Glutamatergic neuron (in vitro differentiated cells): ENCODE data around the gene SLC41A1. TPM values are rescaled to one million over a fixed set of nuclear protein-coding genes. Genes with fewer than 3 reads are reported as not detected.

Source experiments
- DNase-seq: peaks from one replicate; pipeline ENCODE4 v3.0.0; 2022
- H3K27ac Mint-ChIP-seq: one replicate; pipeline ENCODE4 v1.8.0; 2020; ENCODE audit warnings: mild to moderate bottlenecking, mixed read lengths, inconsistent platforms; ENCODE audit not compliant: unreplicated experiment
- H3K27me3 Mint-ChIP-seq: one replicate; pipeline ENCODE4 v1.8.0; 2020; ENCODE audit warnings: mild to moderate bottlenecking, moderate library complexity, mixed read lengths, inconsistent platforms; ENCODE audit not compliant: unreplicated experiment
- H3K36me3 Mint-ChIP-seq: one replicate; pipeline ENCODE4 v1.8.0; 2020; ENCODE audit warnings: mild to moderate bottlenecking, mixed read lengths, inconsistent platforms; ENCODE audit not compliant: unreplicated experiment
- H3K4me1 Mint-ChIP-seq: one replicate; pipeline ENCODE4 v1.8.0; 2020; ENCODE audit warnings: mild to moderate bottlenecking, low read depth, mixed read lengths, inconsistent platforms; ENCODE audit not compliant: unreplicated experiment
- H3K4me3 Mint-ChIP-seq: one replicate; pipeline ENCODE4 v1.8.0; 2020; ENCODE audit warnings: mild to moderate bottlenecking, mixed read lengths, inconsistent platforms; ENCODE audit not compliant: unreplicated experiment
- H3K9me3 Mint-ChIP-seq: one replicate; pipeline ENCODE4 v1.8.0; 2020; ENCODE audit warnings: mild to moderate bottlenecking, moderate library complexity, mixed read lengths, inconsistent platforms; ENCODE audit not compliant: unreplicated experiment
- CTCF ChIP-seq: fragments of 200-600 bp; sonication (generic); IDR thresholded peaks from one replicate; pipeline ENCODE4 v1.5.0; 2021; ENCODE audit not compliant: partially characterized antibody, unreplicated experiment
- total RNA-seq: library from RNA; stranded (reverse); fragmentation: NEBNext Ultra II Directional; extraction: Animal tissue kit (Norgen Biotek cat#: 25700); gene quantifications from one replicate; pipeline ENCODE4 v1.2.1, GENCODE V29; 2021; ENCODE audit not compliant: unreplicated experiment

Gene SLC41A1
- total RNA-seq, 1 donor from 2014 or later, result 6.2 TPM

GRCh38 chr1:205750138-205751035 is 62.6 kb downstream of the SLC41A1 start, which contains the start of gene NUCKS1:
NUCKS1 (minus strand) TSS chr1:205750182; CDS start chr1:205749973, 209 bp downstream.
- Mint-ChIP-seq H3K36me3 (no peaks in the 10 kb centered on the region), H3K27ac (peak within 1 kb of the TSS; percentile 95), H3K4me1 (peaks cover 17% of the 10 kb centered on the region), H3K27me3 (peaks cover 5% of the 10 kb centered on the region), H3K4me3 (peak within 1 kb of the TSS; percentile 93), H3K9me3 (peaks cover 16% of the 10 kb centered on the region)
- TF ChIP-seq CTCF, result no peak
- peak; percentile 94 for DNase-seq

DNA sequence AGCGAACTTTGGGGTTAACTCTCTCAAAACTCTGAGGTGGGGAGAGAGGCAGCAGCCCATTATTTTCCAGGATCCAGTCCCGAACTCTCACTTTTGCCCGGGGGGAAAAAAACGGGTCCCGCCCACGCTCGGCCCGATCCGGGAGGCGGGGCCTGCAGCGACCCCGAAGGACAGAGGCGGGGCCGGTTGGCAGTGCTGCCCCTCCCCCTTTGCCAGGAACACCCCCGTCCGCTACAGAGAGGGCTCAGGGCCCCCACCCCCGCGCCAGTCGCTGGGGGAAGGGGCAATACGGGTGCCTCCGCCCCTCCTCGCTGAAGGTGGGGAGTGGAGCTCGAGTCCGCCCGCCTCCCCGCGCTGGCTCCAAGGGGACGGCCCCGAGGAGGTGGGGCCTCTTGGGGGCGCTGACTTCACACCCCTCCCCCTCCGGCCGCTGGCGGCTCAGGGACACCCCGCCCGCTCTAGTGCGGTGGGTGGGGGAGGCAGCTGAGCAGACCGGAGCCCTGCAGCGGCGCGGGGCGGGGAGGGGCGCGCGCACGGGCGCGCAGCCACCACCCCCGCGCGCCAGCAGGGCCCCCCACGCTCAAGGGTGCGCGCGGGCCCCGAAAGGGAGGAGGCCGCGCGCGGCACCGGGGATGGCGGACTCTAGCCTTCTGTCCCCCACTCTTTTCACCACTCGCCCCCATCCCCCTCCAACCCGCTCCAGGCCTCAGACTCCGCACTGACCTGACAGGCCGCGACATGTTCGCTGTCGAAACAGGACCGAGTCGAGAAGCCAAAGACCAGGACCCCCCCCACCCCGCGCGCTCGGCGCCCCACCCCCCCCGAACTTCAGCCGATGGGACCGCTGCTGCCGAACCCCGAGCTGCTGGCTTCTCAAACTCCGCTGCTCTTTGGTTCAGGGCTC is 63.5 kb downstream of the SLC41A1 start:
- Mint-ChIP-seq H3K9me3 (peaks cover 16% of the 10 kb centered on the region), H3K27me3 (peaks cover 5% of the 10 kb centered on the region), H3K36me3 (no peaks in the 10 kb centered on the region), H3K27ac (peak overlapping the region; percentile 95), H3K4me3 (peak overlapping the region; percentile 93), H3K4me1 (peaks cover 18% of the 10 kb centered on the region)
- peak; percentile 90 for DNase-seq
- TF ChIP-seq CTCF, result no peak

DNA sequence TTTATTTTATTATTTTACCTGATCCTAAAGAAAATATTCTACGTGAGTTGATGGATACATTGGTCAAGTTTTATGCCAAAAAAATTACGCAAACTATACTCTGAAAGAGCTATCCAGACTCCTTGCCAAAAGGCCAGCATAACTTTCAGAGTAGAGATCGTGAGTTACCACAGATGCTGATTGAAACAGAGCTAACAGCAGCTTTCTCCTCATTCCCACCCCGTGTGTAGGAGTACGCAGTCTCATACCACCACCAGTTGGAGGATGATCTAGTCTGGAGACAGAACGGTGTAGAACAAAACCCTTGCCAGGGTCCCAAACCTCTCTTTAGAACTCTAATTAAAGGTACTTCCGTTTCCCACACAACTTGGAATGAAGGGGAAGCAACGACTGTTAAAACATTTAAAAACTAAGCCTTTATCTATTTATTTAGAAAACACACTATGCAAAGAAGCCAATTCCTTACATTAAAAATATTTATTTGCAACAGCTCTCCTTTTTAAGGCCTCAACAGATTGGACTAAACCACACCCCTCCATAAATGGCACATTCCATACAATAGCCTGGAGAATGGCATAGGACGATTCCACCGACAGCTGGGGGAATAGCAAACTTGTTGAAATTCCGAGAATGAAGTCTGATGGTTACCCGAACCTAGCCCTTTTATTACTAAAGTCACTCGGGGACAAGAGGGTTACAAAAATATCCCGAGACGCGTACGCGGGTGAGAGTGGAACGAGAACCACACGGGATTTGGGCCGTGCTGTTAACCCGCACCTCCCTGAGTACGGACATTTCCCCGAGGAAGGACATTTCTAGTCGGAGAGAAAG is 64.4 kb downstream of the SLC41A1 start:
- TF ChIP-seq CTCF, result no peak
- Mint-ChIP-seq H3K4me1 (peaks cover 20% of the 10 kb centered on the region), H3K27me3 (peaks cover 5% of the 10 kb centered on the region), H3K36me3 (no peaks in the 10 kb centered on the region), H3K9me3 (peaks cover 16% of the 10 kb centered on the region), H3K27ac (peak overlapping the region; percentile 95), H3K4me3 (peak overlapping the region; percentile 93)
- no peak for DNase-seq

GRCh38 chr1:205746757-205747412 is 66.1 kb downstream of the SLC41A1 start:
- Mint-ChIP-seq H3K4me1 (peaks cover 20% of the 10 kb centered on the region), H3K4me3 (peak overlapping the region; percentile 25), H3K27ac (no peak overlapping the region), H3K27me3 (peaks cover 5% of the 10 kb centered on the region), H3K9me3 (peaks cover 13% of the 10 kb centered on the region), H3K36me3 (no peaks in the 10 kb centered on the region)
- no peak for DNase-seq
- no peak for TF ChIP-seq CTCF
